HepG2 (cell line): ENCODE measurements around the gene ANO6. TPM values are rescaled to one million over a fixed set of nuclear protein-coding genes. Genes with fewer than 3 reads are reported as not detected.

Experiments used
- ARID5B ChIP-seq: IDR thresholded peaks from 2 replicates; pipeline ENCODE4 v1.4.0; 2020; ENCODE audit warnings: mild to moderate bottlenecking, missing genetic modification reagents
- ELF3 ChIP-seq: IDR thresholded peaks from 2 replicates; pipeline ENCODE4 v1.6.1; 2016; ENCODE audit warnings: missing genetic modification reagents, missing compliant biosample characterization
- ETV5 ChIP-seq: IDR thresholded peaks from 2 replicates; pipeline ENCODE4 v1.6.1; 2018; ENCODE audit warnings: missing biosample characterization, missing genetic modification reagents, inconsistent platforms, borderline replicate concordance
- FOSL2 ChIP-seq: sonication (generic); formaldehyde crosslinking; IDR thresholded peaks from 2 replicates; pipeline ENCODE4 v1.4.0; 2020; ENCODE audit warnings: missing genetic modification reagents
- HNRNPL ChIP-seq: fragments of 200-400 bp; formaldehyde crosslinking; IDR thresholded peaks from 2 replicates; pipeline ENCODE4 v1.6.1; 2017; ENCODE audit warnings: mild to moderate bottlenecking, low read depth, low read length
- PRDM10 ChIP-seq: sonication (generic); formaldehyde crosslinking; IDR thresholded peaks from 2 replicates; pipeline ENCODE4 v1.4.0; 2020; ENCODE audit warnings: low read depth, missing genetic modification reagents
- SAP130 ChIP-seq: IDR thresholded peaks from 2 replicates; pipeline ENCODE4 v1.6.1; 2016; ENCODE audit warnings: low read depth
- ZNF747 ChIP-seq: sonication (generic); formaldehyde crosslinking; IDR thresholded peaks from 2 replicates; pipeline ENCODE4 v1.8.1; 2023; ENCODE audit warnings: missing genetic modification reagents, mild to moderate bottlenecking, borderline replicate concordance
- ZSCAN31 ChIP-seq: sonication (generic); formaldehyde crosslinking; IDR thresholded peaks from 2 replicates; pipeline ENCODE4 v1.5.0; 2020; ENCODE audit warnings: low read depth, mild to moderate bottlenecking, missing genetic modification reagents
- polyA plus RNA-seq, 8 experiments: library from polyadenylated mRNA; depleted of rRNA in 3 of 8; stranded (reverse) in 7 of 8; unstranded in 1 of 8; fragments of >200 nt; fragmentation: Illumina TruSeq in 4 of 8; extraction: Trizol in 4 of 8; gene quantifications; 2 replicates each; pipeline versions ENCODE4 v1.2.1 to v1.2.3, GENCODE V29; 2011 to 2016; ENCODE audit warnings: low read depth in 4 of 8, missing spikeins in 1 of 8, mixed read lengths in 1 of 8; ENCODE audit not compliant: insufficient read depth in 1 of 8
- total RNA-seq, 5 experiments: library from RNA; depleted of rRNA; stranded (reverse); fragments of >200 nt; fragmentation: Illumina TruSeq; extraction: Trizol; gene quantifications; 2 replicates each; pipeline ENCODE4 v1.2.3, GENCODE V29; 2016; ENCODE audit warnings: low read depth in 1 of 5

ANO6 gene
- total and polyA plus RNA-seq, 2 of the 13 experiments (the other 11 are each of a cell fraction or from before 2014, with no cell fraction given) = 37.8 to 57.1 TPM

GRCh38 chr12:45232756-45233372, 17.0 kb downstream of the ANO6 start (continued):
- TF ChIP-seq PRDM10 (CRISPR knock-in tag) (no peak), ARID5B (CRISPR knock-in tag) (peak; percentile 33; the same call in 1 of the 2 replicates), ELF3 (peak; percentile 36; the same call in 1 of the 2 replicates), SAP130 (CRISPR knock-in tag) (peak; percentile 42; the same call in 1 of the 2 replicates), HNRNPL (no peak), ZNF747 (CRISPR knock-in tag) (no peak), ZSCAN31 (no peak), ETV5 (CRISPR knock-in tag) (peak; percentile 11; the same call in 1 of the 2 replicates), FOSL2 (CRISPR knock-in tag) (peak; percentile 88)
